Kidney (tissue), 14 donors: ENCODE data around the gene NHLH1. TPM values are rescaled to one million over a fixed set of nuclear protein-coding genes. Genes with fewer than 3 reads are reported as not detected.

Source experiments
- DNase-seq, 5 donors: peaks; one replicate each; pipeline ENCODE4 v3.0.0-alpha.2; 2013 to 2020
- FAIRE-seq: peaks from 2 replicates; lab custom pipeline; 2012; peaks lifted over from hg19 to GRCh38; lab: Jason Lieb, UNC
- H3K27ac ChIP-seq, 2 donors: one replicate each; pipeline ENCODE4 v1.7.0; 2013; ENCODE audit warnings: low read depth in 2 of 2, low read length in 2 of 2, inconsistent platforms in 1 of 2
- H3K27me3 ChIP-seq: one replicate; pipeline ENCODE4 v1.7.1; 2013; ENCODE audit warnings: low read length, inconsistent platforms; ENCODE audit not compliant: control insufficient read depth, insufficient read depth
- H3K36me3 ChIP-seq, 3 donors: one replicate each; pipeline versions ENCODE4 v1.7.0 to v1.7.1; 2013; ENCODE audit warnings: low read length in 3 of 3, control low read depth in 1 of 3, inconsistent platforms in 1 of 3; ENCODE audit not compliant: insufficient read depth in 3 of 3, control insufficient read depth in 2 of 3
- H3K4me1 ChIP-seq, 3 donors: one replicate each; pipeline versions ENCODE4 v1.7.0 to v1.7.1; 2013; ENCODE audit warnings: low read length in 3 of 3, inconsistent platforms in 1 of 3, low read depth in 1 of 3; ENCODE audit not compliant: control insufficient read depth in 2 of 3, insufficient read depth in 2 of 3
- H3K4me3 ChIP-seq, 3 donors: one replicate each; pipeline versions ENCODE4 v1.7.0 to v1.8.1; 2013; ENCODE audit warnings: low read length in 3 of 3, control low read depth in 1 of 3, inconsistent platforms in 1 of 3
- H3K9ac ChIP-seq, 3 donors: one replicate each; pipeline versions ENCODE4 v1.7.0 to v1.7.1; 2013; ENCODE audit warnings: low read length in 3 of 3, control low read depth in 1 of 3, inconsistent platforms in 1 of 3
- H3K9me3 ChIP-seq, 3 donors: one replicate each; pipeline versions ENCODE4 v1.7.0 to v1.7.1; 2013; ENCODE audit warnings: low read length in 3 of 3, control low read depth in 1 of 3, inconsistent platforms in 1 of 3; ENCODE audit not compliant: control insufficient read depth in 2 of 3, insufficient read depth in 1 of 3
- CTCF ChIP-seq: IDR thresholded peaks from 3 replicates; pipeline ENCODE4 v1.5.1; 2012; ENCODE audit warnings: mild to moderate bottlenecking, moderate library complexity, borderline replicate concordance; ENCODE audit not compliant: insufficient read depth; ENCODE audit errors: extremely low read depth
- intact Hi-C: fragments of 100-400 bp; cut with DNase I; formaldehyde crosslinking; loops from one replicate; pipeline ENCODE4 v1.11.1; 2022
- polyA plus RNA-seq: library from polyadenylated mRNA; stranded (reverse); fragments of 350-450 nt; fragmentation: Illumina TruSeq; extraction: RNeasy Lipid Tissue Mini Kit (QIAGEN cat#74804); gene quantifications from one replicate; pipeline ENCODE4 v1.2.3, GENCODE V29; 2014; ENCODE audit warnings: low read depth, low replicate concordance; ENCODE audit not compliant: insufficient read depth
- total RNA-seq: library from RNA; stranded (reverse); fragmentation: NEBNext Ultra II Directional; extraction: Animal tissue kit (Norgen Biotek cat#: 25700); gene quantifications from one replicate; pipeline ENCODE4 v1.2.1, GENCODE V29; 2021
- donor health status: control.
- donor health status: control.
- donor health status: control.
- donor health status: control.
- donor health status: control.
- donor health status: DM: yes; HTN: yes; CAD: no.
- donor health status: Normal renal cell carcinoma (clear cell type).

The NHLH1 gene
- total and polyA plus RNA-seq, 2 donors from 2014 or later = 0.09 TPM; not detected in 1

DNA sequence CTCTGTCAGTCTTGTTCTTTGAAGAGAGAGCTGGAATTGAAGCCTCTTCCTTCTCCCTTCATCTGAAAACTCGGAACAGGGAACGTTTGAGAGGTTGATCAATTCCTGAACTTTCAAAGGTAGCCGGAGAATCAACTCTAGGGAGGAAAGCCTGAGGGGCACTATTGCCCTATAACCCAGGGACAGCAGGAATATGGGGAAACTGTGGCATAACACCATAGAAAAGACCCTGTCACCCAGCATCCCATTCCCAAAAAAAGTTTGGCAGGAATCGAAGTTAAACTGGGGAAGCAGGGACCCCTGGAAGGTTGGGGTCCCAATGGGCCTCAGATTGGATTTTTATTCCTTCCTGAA lies 5.1 kb upstream of the NHLH1 start:
- DNase-seq = no peak
- no peak for TF ChIP-seq CTCF
- Histone ChIP-seq H3K4me3 (no peak overlapping the region), H3K4me1 (no peaks in the 10 kb centered on the region), H3K36me3 (peaks cover 2 to 14% (median 4%) of the 10 kb centered on the region in 3 donors), H3K9ac (no peak overlapping the region), H3K27me3 (no peaks in the 10 kb centered on the region), H3K9me3 (no peaks in the 10 kb centered on the region), H3K27ac (no peak overlapping the region)
- intact Hi-C loops = no loop called here
- FAIRE-seq = no peak

DNA sequence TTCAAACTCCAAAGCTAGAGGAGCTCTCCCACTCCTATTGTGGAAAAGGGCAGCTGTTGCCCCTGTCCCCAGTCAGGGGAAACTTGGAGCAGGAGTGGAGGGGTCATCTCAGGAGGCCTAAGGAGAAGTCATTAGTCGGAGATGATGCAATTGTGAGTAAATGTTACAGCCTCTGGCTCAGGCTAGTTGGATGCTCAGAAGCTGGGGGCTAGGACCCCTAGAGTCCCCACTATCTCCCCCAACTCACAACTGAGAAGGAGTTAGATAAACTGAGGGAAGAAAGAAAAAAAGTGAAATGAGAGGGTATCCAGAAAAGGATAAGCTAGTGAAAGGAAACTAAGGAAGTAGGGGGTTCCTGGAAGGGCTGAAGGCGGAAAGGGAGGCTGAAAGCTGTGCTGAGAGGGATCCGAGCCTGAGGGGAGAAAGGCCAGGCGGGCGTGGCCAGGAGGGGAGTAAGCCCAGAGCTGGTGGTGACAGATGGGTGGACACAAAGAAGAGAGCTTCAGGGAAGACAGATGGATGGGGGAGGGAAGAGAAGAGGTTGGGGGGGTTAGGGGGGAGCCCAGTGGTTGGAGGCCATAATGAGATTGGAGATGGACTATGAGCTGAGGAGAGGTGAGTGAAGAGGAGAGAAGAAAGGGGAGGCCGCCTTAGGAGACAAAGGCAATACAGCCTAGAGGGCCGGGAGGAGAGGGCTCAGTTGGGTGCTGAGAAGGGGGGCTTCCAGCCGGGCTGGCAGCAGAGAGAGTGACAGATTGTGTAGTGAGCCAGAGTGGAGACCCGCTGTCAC lies 4.5 kb upstream of the NHLH1 start:
- peaks cover 0 to 11% (median 2%) of the 10 kb centered on the region in 3 donors for H3K36me3 ChIP-seq
- TF ChIP-seq CTCF = no peak
- FAIRE-seq = no peak
- intact Hi-C loops = no loop called here
- no peak overlapping the region for H3K9ac ChIP-seq
- H3K4me3 ChIP-seq = no peak overlapping the region
- DNase-seq = no peak
- H3K27me3 ChIP-seq = no peaks in the 10 kb centered on the region
- no peaks in the 10 kb centered on the region for H3K9me3 ChIP-seq
- H3K4me1 ChIP-seq = no peaks in the 10 kb centered on the region
- no peak overlapping the region for H3K27ac ChIP-seq

- H3K9me3 ChIP-seq = no peaks in the 10 kb centered on the region
- H3K4me3 ChIP-seq = no peak overlapping the region
- DNase-seq = no peak
- TF ChIP-seq CTCF = no peak
- no peaks in the 10 kb centered on the region for H3K4me1 ChIP-seq
- intact Hi-C loops = no loop called here
- peaks cover 0 to 7% (median 2%) of the 10 kb centered on the region in 3 donors for H3K36me3 ChIP-seq
- H3K27ac ChIP-seq = no peak overlapping the region
- H3K27me3 ChIP-seq = no peaks in the 10 kb centered on the region
- FAIRE-seq = no peak
- no peak overlapping the region for H3K9ac ChIP-seq
Measured at GRCh38 chr1:160363010-160363409, 3.9 kb upstream of the NHLH1 start.
